H9 (cell line): ENCODE data around the gene GABBR2. TPM values are rescaled to one million over a fixed set of nuclear protein-coding genes. Genes with fewer than 3 reads are reported as not detected.

ENCODE experiments used
- DNase-seq: peaks from one replicate; pipeline ENCODE4 v3.0.0-alpha.2; 2017
- H2AFZ ChIP-seq: one replicate; pipeline ENCODE4 v1.6.1; 2013; ENCODE audit warnings: mild to moderate bottlenecking, low read length, control low read depth, moderate library complexity
- H2AK5ac ChIP-seq: 2 replicates; pipeline ENCODE4 v1.6.1; 2013; ENCODE audit warnings: low read length, control low read depth, mixed read lengths; ENCODE audit not compliant: insufficient read length
- H2BK120ac ChIP-seq: one replicate; pipeline ENCODE4 v1.6.1; 2013; ENCODE audit warnings: low read depth, mild to moderate bottlenecking, low read length, control low read depth, inconsistent platforms; ENCODE audit not compliant: poor library complexity, severe bottlenecking
- H2BK12ac ChIP-seq: 2 replicates; pipeline ENCODE4 v1.6.1; 2013; ENCODE audit warnings: low read length, control low read depth, mixed read lengths, low read depth; ENCODE audit not compliant: insufficient read length
- H2BK15ac ChIP-seq: 2 replicates; pipeline ENCODE4 v1.6.1; 2013; ENCODE audit warnings: low read depth, low read length, control low read depth
- H2BK20ac ChIP-seq: one replicate; pipeline ENCODE4 v1.6.1; 2013; ENCODE audit warnings: low read depth, mild to moderate bottlenecking, low read length, control low read depth, inconsistent platforms; ENCODE audit not compliant: poor library complexity, severe bottlenecking
- H2BK5ac ChIP-seq: 2 replicates; pipeline ENCODE4 v1.6.1; 2013; ENCODE audit warnings: low read length, control low read depth, mixed read lengths; ENCODE audit not compliant: insufficient read length
- H3K14ac ChIP-seq: 2 replicates; pipeline ENCODE4 v1.6.1; 2013; ENCODE audit warnings: low read length, control low read depth; ENCODE audit not compliant: insufficient read depth
- H3K18ac ChIP-seq: 2 replicates; pipeline ENCODE4 v1.6.1; 2013; ENCODE audit warnings: low read depth, mild to moderate bottlenecking, mixed read lengths, low read length, control low read depth; ENCODE audit not compliant: insufficient read length
- H3K23ac ChIP-seq: 2 replicates; pipeline ENCODE4 v1.6.1; 2013; ENCODE audit warnings: low read length, control low read depth, mixed read lengths, low read depth; ENCODE audit not compliant: insufficient read length
- H3K23me2 ChIP-seq: 2 replicates; pipeline ENCODE4 v1.6.1; 2013; ENCODE audit warnings: low read depth, mild to moderate bottlenecking, mixed read lengths, low read length, control low read depth; ENCODE audit not compliant: insufficient read length, poor library complexity, severe bottlenecking
- H3K27ac ChIP-seq: 2 replicates; pipeline ENCODE4 v1.5.1; 2013; ENCODE audit warnings: low read length, control low read depth, mixed read lengths, low read depth; ENCODE audit not compliant: insufficient read length
- H3K27me3 ChIP-seq: 2 replicates; pipeline ENCODE4 v1.6.1; 2013; ENCODE audit warnings: low read length, control low read depth, inconsistent platforms; ENCODE audit not compliant: insufficient read depth
- H3K4ac ChIP-seq: 2 replicates; pipeline ENCODE4 v1.6.1; 2013; ENCODE audit warnings: low read depth, mild to moderate bottlenecking, control low read depth, inconsistent platforms, low read length, moderate library complexity
- H3K4me1 ChIP-seq: 2 replicates; pipeline ENCODE4 v1.6.1; 2013; ENCODE audit warnings: low read length, control low read depth, inconsistent platforms; ENCODE audit not compliant: insufficient read depth
- H3K4me2 ChIP-seq: 2 replicates; pipeline ENCODE4 v1.6.1; 2013; ENCODE audit warnings: low read length, control low read depth, mixed read lengths; ENCODE audit not compliant: insufficient read length, insufficient read depth
- H3K56ac ChIP-seq: 2 replicates; pipeline ENCODE4 v1.6.1; 2013; ENCODE audit warnings: low read depth, mild to moderate bottlenecking, mixed read lengths, low read length, control low read depth; ENCODE audit not compliant: insufficient read length
- H3K79me1 ChIP-seq: 2 replicates; pipeline ENCODE4 v1.6.1; 2013; ENCODE audit warnings: low read depth, mild to moderate bottlenecking, moderate library complexity, low read length, control low read depth, inconsistent platforms; ENCODE audit not compliant: insufficient read depth, poor library complexity, severe bottlenecking
- H3K79me2 ChIP-seq: 2 replicates; pipeline ENCODE4 v1.6.1; 2013; ENCODE audit warnings: low read length, control low read depth, inconsistent platforms; ENCODE audit not compliant: insufficient read depth
- H3K9ac ChIP-seq: 2 replicates; pipeline ENCODE4 v1.6.1; 2013; ENCODE audit warnings: low read length, control low read depth, mixed read lengths; ENCODE audit not compliant: insufficient read length; ENCODE audit errors: extremely low read depth
- H3K9me3 ChIP-seq: one replicate; pipeline ENCODE4 v1.6.1; 2013; ENCODE audit warnings: low read depth, low read length, inconsistent platforms; ENCODE audit not compliant: control insufficient read depth
- H3T11ph ChIP-seq: one replicate; pipeline ENCODE4 v1.6.1; 2013; ENCODE audit warnings: mild to moderate bottlenecking, low read length, control low read depth, inconsistent platforms
- H4K20me1 ChIP-seq: one replicate; pipeline ENCODE4 v1.6.1; 2013; ENCODE audit not compliant: control insufficient read depth, insufficient read length, insufficient read depth
- H4K5ac ChIP-seq: 2 replicates; pipeline ENCODE4 v1.6.1; 2013; ENCODE audit warnings: low read depth, mild to moderate bottlenecking, mixed read lengths, low read length, control low read depth; ENCODE audit not compliant: insufficient read length
- H4K8ac ChIP-seq: replicated peaks from 2 replicates; pipeline ENCODE4 v1.6.1; 2013; ENCODE audit warnings: low read length, control low read depth, mixed read lengths, low read depth; ENCODE audit not compliant: insufficient read length
- H4K91ac ChIP-seq: 2 replicates; pipeline ENCODE4 v1.6.1; 2013; ENCODE audit warnings: low read depth, mild to moderate bottlenecking, moderate library complexity, mixed read lengths, low read length, control low read depth; ENCODE audit not compliant: insufficient read length
- H3K27ac Mint-ChIP-seq, 3 experiments: 2 replicates in 2 of 3; 3 replicates in 1 of 3; pipeline ENCODE4 v1.8.0; 2020 to 2021; ENCODE audit warnings: mixed read lengths in 3 of 3, mild to moderate bottlenecking in 1 of 3, moderate library complexity in 1 of 3
- H3K27me3 Mint-ChIP-seq: 2 replicates; pipeline ENCODE4 v1.8.0; 2021; ENCODE audit warnings: low read depth, mild to moderate bottlenecking, moderate library complexity, mixed read lengths
- H3K36me3 Mint-ChIP-seq, 3 experiments: 2 replicates in 2 of 3; 3 replicates in 1 of 3; pipeline ENCODE4 v1.8.0; 2020 to 2021; ENCODE audit warnings: low read depth in 3 of 3, mixed read lengths in 3 of 3; ENCODE audit not compliant: insufficient read depth in 1 of 3
- H3K4me1 Mint-ChIP-seq, 2 experiments: 2 replicates each; pipeline ENCODE4 v1.8.0; 2020; ENCODE audit warnings: mixed read lengths in 2 of 2
- H3K4me3 Mint-ChIP-seq, 2 experiments: 2 replicates in 1 of 2; 3 replicates in 1 of 2; pipeline ENCODE4 v1.8.0; 2020 to 2021; ENCODE audit warnings: mild to moderate bottlenecking in 2 of 2, mixed read lengths in 2 of 2, moderate library complexity in 1 of 2
- H3K9me3 Mint-ChIP-seq, 2 experiments: 2 replicates in 1 of 2; 3 replicates in 1 of 2; pipeline ENCODE4 v1.8.0; 2020; ENCODE audit warnings: mild to moderate bottlenecking in 2 of 2, mixed read lengths in 2 of 2, moderate library complexity in 1 of 2
- WGBS: extraction: QIAGEN DNeasy Blood & Tissue Kit; methylation state at CpG from one replicate; pipeline ENCODE4 v1.1.7; 2013; ENCODE audit warnings: missing lambda C conversion rate, low lambda C conversion rate, mixed read lengths; ENCODE audit not compliant: insufficient read length; ENCODE audit errors: extremely low coverage; 5-methylcytosine and 5-hydroxymethylcytosine counted together
- total RNA-seq: library from RNA; stranded (reverse); gene quantifications from 2 replicates; pipeline ENCODE4 v1.2.1, GENCODE V29; 2021
- TF ChIP-seq, protein P1 (sequence below): fragments of 200-600 bp; sonication (generic); conservative IDR thresholded peaks from 3 replicates; pipeline ENCODE4 v1.8.0; 2021; ENCODE audit warnings: antibody characterized with exemption, mild to moderate bottlenecking

The GABBR2 gene
- total RNA-seq, 1 experiment from 2014 or later, result 0.66 TPM

DNA sequence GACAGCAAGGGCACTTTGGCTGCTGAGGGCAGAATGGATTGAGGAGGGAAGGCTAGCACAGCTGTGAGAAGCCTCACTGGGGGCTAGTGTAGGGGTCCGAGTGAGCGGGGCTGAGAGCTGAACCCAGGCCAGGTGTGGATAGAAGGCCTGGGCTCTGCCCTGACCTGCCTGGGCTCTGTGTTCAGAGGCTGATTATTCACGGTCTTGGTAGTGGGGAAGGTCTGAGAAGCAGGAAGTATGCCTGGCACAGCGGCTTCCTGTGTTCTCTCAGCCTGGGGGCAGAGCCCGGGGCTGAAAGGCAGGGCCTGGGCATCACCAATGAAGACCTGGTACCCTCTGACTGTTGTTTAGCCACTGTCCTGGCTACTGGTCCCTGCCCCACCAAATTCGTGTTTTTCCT is 316.9 kb downstream of the GABBR2 start:
- Histone ChIP-seq H3K4me2 (no peak overlapping the region), H4K5ac (no peak overlapping the region), H4K8ac (no peak overlapping the region), H3K79me1 (no peaks in the 10 kb centered on the region), H2BK120ac (no peak overlapping the region), H2BK15ac (no peak overlapping the region), H3K27me3 (no peaks in the 10 kb centered on the region), H2BK5ac (no peak overlapping the region), H3K27ac (no peak overlapping the region), H3K23me2 (no peaks in the 10 kb centered on the region), H2BK12ac (no peak overlapping the region), H3K9ac (no peak overlapping the region), H3K4me1 (0 out of 2 replicates have a peak, but pooled peaks cover 6% of the 10 kb centered on the region), H3K9me3 (no peaks in the 10 kb centered on the region), H4K91ac (no peak overlapping the region), H3K18ac (no peak overlapping the region), H3K14ac (no peak overlapping the region), H3K23ac (no peak overlapping the region), H2BK20ac (no peak overlapping the region), H4K20me1 (no peaks in the 10 kb centered on the region), H3K56ac (no peak overlapping the region), H2AK5ac (no peak overlapping the region), H3K4ac (no peak overlapping the region), H3K79me2 (no peaks in the 10 kb centered on the region), H3T11ph (no peak overlapping the region), H2AFZ (no peak overlapping the region)
- peak overlapping the region in 1 of 3 experiments; percentile 11; a peak in 2 of 7 replicates for H3K27ac Mint-ChIP-seq
- H3K4me3 Mint-ChIP-seq, result no peak overlapping the region
- TF ChIP-seq, protein P1, sequence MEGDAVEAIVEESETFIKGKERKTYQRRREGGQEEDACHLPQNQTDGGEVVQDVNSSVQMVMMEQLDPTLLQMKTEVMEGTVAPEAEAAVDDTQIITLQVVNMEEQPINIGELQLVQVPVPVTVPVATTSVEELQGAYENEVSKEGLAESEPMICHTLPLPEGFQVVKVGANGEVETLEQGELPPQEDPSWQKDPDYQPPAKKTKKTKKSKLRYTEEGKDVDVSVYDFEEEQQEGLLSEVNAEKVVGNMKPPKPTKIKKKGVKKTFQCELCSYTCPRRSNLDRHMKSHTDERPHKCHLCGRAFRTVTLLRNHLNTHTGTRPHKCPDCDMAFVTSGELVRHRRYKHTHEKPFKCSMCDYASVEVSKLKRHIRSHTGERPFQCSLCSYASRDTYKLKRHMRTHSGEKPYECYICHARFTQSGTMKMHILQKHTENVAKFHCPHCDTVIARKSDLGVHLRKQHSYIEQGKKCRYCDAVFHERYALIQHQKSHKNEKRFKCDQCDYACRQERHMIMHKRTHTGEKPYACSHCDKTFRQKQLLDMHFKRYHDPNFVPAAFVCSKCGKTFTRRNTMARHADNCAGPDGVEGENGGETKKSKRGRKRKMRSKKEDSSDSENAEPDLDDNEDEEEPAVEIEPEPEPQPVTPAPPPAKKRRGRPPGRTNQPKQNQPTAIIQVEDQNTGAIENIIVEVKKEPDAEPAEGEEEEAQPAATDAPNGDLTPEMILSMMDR, result no peak
- no peak for DNase-seq
- H3K9me3 Mint-ChIP-seq, result no peaks in the 10 kb centered on the region; a peak in 1 of 5 replicates
- no peaks in the 10 kb centered on the region for H3K36me3 Mint-ChIP-seq
- peaks cover 16 to 21% of the 10 kb centered on the region in 2 experiments for H3K4me1 Mint-ChIP-seq
- peaks cover 7% of the 10 kb centered on the region for H3K27me3 Mint-ChIP-seq
- no CpG with 5 or more reads among the region's 6 CpGs for WGBS
